DOHH2 (cell line): Measurements from ENCODE around the gene CHD5.

ENCODE experiments used
- CTCF ChIP-seq: fragments of 200-600 bp; sonication (generic); IDR thresholded peaks from one replicate; pipeline ENCODE4 v1.5.1; 2014; ENCODE audit warnings: antibody characterized with exemption, mild to moderate bottlenecking, low read depth, low read length; ENCODE audit not compliant: poor library complexity, severe bottlenecking
- EZH2phosphoT487 ChIP-seq: fragments of 200-600 bp; sonication (generic); IDR thresholded peaks from 2 replicates; pipeline ENCODE4 v1.6.1; 2017; ENCODE audit warnings: borderline replicate concordance, mild to moderate bottlenecking, antibody characterized with exemption, low read length, moderate library complexity, mixed read lengths

- no peak for TF ChIP-seq CTCF
- no peak for TF ChIP-seq EZH2phosphoT487
Measured at GRCh38 chr1:6090996-6091822, 88.9 kb downstream of the CHD5 start.
